ENCODE data around the gene MUC6. TPM values are rescaled to one million over a fixed set of nuclear protein-coding genes. Genes with fewer than 3 reads are reported as not detected.
A peak's percentile ranks its signal among the peaks of the same experiment; 100 is the strongest.

The MUC6 gene
- total and polyA plus RNA-seq, 4 donors: 1.3 to 2.2 TPM; not detected in 2

DNA sequence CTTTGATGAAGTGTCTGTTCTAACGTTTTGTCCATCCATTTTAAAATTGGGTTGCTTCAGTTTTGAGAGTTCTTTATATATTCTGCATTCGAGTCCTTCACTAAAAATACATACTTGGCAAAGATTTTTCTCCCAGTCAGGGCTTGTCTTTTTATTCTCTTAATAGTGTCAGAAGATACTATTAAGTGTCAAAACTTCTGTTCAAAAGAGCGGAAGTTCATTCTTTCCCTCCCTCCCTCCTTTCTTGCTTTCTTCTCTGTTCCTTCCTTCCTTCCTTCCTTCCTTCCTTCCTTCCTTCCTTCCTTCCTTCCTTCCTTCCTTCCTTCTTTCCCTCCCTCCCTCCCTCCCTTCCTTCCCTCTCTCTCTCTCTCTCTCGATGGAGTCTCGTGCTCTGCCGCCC is 7.6 kb upstream of the MUC6 start:
- no peak overlapping the region for H3K27ac ChIP-seq (ENCODE audit: low read depth, low read length)

DNA sequence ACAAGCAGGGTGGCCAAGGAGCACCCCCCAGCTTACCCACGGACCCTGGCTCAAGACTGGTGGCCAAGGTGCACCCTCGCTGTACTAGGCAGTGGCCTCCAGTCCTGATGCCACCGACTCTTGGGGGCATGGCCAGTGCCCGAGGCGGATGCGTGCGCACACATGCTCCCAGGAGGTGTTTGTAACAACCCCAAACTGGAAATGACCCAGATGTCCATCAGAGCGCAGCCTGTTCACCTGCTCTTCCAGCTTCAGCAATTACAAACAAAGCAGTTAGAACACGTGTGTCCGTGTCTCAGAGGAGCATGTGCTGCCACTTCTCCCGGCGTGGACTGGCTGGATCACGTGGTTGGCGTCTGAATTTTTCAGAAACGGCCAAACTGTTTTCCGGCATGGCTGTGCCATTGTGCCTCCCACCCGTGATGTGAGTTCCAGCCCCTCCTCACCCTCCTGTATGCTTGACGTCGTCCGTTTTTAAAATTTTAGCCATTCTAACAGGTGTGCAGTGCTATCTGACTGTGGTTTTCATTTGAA is 7.1 kb upstream of the MUC6 start:
- H3K27me3 ChIP-seq (ENCODE audit: control insufficient read depth, insufficient read depth, low read length): no peaks in the 10 kb centered on the region
- H3K4me3 ChIP-seq (ENCODE audit: low read depth, low read length): no peak overlapping the region
- peak in 1 of 6 donors; percentile 28 for DNase-seq (ENCODE audit: low read depth in 4 of 6, low spot score in 6 of 6)
- H3K4me1 ChIP-seq (ENCODE audit: control insufficient read depth, insufficient read depth, low read length): peaks cover 6% of the 10 kb centered on the region
- 85% methylated on average over 17 of the region's 20 CpGs for WGBS (ENCODE audit: insufficient coverage)
- H3K36me3 ChIP-seq (ENCODE audit: control insufficient read depth, insufficient read depth, low read length): peaks cover 2% of the 10 kb centered on the region
- H3K27ac ChIP-seq (ENCODE audit: low read depth, low read length): no peak overlapping the region
- no peaks in the 10 kb centered on the region for H3K9me3 ChIP-seq (ENCODE audit: control insufficient read depth, insufficient read depth, low read length)

More for the DNA sequence above, 7.6 kb upstream of the MUC6 start:
- WGBS (ENCODE audit: insufficient coverage): no CpG with 5 or more reads among the region's 6 CpGs
- Histone ChIP-seq H3K36me3 (ENCODE audit: control insufficient read depth, insufficient read depth, low read length) (peaks cover 2% of the 10 kb centered on the region), H3K4me3 (ENCODE audit: low read depth, low read length) (no peak overlapping the region), H3K27me3 (ENCODE audit: control insufficient read depth, insufficient read depth, low read length) (no peaks in the 10 kb centered on the region), H3K9me3 (ENCODE audit: control insufficient read depth, insufficient read depth, low read length) (no peaks in the 10 kb centered on the region), H3K4me1 (ENCODE audit: control insufficient read depth, insufficient read depth, low read length) (peaks cover 6% of the 10 kb centered on the region)
- DNase-seq (ENCODE audit: low read depth in 4 of 6, low spot score in 6 of 6): no peak

DNA sequence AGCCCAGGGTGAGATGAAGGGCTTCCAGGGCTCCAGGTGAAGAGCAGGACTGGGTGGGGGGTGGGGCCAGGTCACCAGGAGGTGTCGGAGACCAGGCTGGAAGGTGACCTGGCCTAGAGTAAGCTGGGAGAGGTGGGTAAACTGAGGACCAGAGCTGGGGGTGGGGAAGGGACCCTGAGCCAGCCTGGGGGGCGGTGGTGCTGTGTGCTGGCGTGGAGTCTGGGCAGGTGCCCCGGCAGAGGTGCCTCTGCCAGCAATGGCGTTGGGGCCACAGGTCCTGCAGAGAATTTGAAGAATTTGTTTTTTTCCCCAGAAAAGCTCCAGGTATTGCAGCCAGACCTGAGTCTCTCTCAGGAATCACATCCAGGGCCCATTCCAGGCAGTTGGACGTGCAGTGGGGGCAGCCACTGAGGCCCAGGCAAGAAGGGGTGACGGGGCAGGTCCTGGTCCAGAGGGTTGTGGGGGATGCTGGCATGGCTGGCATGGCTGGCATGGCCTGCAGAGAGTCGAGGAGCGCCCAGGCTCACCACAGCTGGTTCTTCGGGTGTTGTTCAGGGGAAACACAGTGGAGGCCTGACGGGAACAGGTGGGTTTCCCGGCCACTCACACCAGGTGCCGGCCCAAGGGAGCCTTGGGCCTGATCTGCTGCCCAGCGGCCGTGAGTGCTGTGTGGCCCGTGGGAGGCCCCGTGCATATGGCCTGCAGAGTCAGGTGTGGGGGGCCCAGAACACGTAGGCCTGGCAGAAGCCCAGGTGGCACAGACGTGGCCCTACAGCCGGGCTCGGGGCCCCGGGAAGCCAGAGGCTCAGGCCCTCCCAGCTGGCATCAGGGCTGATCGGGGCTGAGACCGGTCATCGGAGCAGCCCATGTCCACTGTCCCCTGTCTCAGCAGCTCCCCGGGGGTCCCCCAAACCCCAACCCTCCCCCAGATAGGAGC is 6.4 kb upstream of the MUC6 start:
- Histone ChIP-seq H3K27ac (ENCODE audit: low read depth, low read length) (no peak overlapping the region), H3K27me3 (ENCODE audit: control insufficient read depth, insufficient read depth, low read length) (no peaks in the 10 kb centered on the region), H3K36me3 (ENCODE audit: control insufficient read depth, insufficient read depth, low read length) (peaks cover 2% of the 10 kb centered on the region), H3K4me1 (ENCODE audit: control insufficient read depth, insufficient read depth, low read length) (peaks cover 6% of the 10 kb centered on the region), H3K4me3 (ENCODE audit: low read depth, low read length) (no peak overlapping the region), H3K9me3 (ENCODE audit: control insufficient read depth, insufficient read depth, low read length) (no peaks in the 10 kb centered on the region)
- 88% methylated on average over 26 of the region's 26 CpGs for WGBS (ENCODE audit: insufficient coverage)
- DNase-seq (ENCODE audit: low read depth in 4 of 6, low spot score in 6 of 6): no peak

DNA sequence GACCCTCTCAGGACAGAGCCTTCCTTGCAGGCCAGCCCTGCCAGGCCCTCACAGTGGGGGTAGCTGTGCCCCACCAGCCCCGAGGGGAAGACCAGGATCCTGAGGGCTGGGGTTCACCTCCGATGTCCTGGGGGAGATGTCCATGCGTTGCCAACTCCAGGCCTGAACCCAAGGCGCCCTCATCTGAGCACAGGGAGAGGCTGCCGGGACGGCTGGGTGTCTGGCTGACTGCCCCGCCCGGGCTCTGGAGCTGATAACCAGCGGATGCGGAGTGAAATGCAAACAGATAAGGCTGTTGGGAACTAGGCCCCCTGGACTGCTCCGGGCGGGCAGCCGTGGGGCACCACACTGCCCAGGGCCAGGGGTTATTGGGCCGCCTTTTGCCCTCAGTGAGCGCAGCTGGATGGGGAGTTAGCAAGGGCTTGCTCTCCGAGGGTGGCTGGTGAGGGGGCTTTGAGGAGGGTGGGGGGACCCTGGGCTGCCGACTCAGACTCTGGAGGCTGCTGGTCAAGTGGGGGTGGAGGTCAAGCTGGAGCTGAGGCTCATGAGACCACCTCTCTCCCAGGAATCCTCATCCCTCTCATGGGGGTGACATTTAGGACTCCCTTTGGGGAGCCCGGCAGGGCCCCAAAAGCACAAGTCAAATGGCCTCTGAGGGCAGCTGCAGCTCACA is 5.6 kb upstream of the MUC6 start:
- Histone ChIP-seq H3K27ac (ENCODE audit: low read depth, low read length) (no peak overlapping the region), H3K27me3 (ENCODE audit: control insufficient read depth, insufficient read depth, low read length) (no peaks in the 10 kb centered on the region), H3K9me3 (ENCODE audit: control insufficient read depth, insufficient read depth, low read length) (no peaks in the 10 kb centered on the region), H3K36me3 (ENCODE audit: control insufficient read depth, insufficient read depth, low read length) (peaks cover 2% of the 10 kb centered on the region), H3K4me3 (ENCODE audit: low read depth, low read length) (no peak overlapping the region), H3K4me1 (ENCODE audit: control insufficient read depth, insufficient read depth, low read length) (peaks cover 6% of the 10 kb centered on the region)
- 77% methylated on average over 16 of the region's 18 CpGs for WGBS (ENCODE audit: insufficient coverage)
- no peak for DNase-seq (ENCODE audit: low read depth in 4 of 6, low spot score in 6 of 6)

DNA sequence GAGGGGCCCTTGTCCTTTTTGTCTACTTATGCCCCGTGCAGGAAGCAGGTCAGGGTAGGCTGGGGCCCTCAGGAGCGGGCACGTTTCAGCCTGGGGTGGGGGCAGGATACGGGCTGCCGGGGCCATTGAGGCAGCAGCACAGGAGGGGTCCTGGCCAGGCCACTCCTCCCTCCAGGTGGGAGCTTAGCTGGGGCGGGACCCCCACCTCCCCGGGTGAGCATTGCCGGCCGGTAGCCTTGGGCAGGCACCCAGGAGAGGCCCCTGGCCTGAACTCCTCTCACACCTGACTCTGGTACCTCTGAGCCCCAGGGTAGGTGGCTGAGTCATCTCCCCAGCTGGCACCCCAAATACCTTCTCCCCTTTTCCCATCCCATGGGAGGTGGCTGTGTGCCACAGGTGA is 5.0 kb upstream of the MUC6 start:
- no peaks in the 10 kb centered on the region for H3K9me3 ChIP-seq (ENCODE audit: control insufficient read depth, insufficient read depth, low read length)
- no peak overlapping the region for H3K27ac ChIP-seq (ENCODE audit: low read depth, low read length)
- peaks cover 5% of the 10 kb centered on the region for H3K36me3 ChIP-seq (ENCODE audit: control insufficient read depth, insufficient read depth, low read length)
- DNase-seq (ENCODE audit: low read depth in 4 of 6, low spot score in 6 of 6): no peak
- no peak overlapping the region for H3K4me3 ChIP-seq (ENCODE audit: low read depth, low read length)
- 74% methylated on average over 9 of the region's 9 CpGs for WGBS (ENCODE audit: insufficient coverage)
- H3K4me1 ChIP-seq (ENCODE audit: control insufficient read depth, insufficient read depth, low read length): peaks cover 6% of the 10 kb centered on the region
- H3K27me3 ChIP-seq (ENCODE audit: control insufficient read depth, insufficient read depth, low read length): no peaks in the 10 kb centered on the region

DNA sequence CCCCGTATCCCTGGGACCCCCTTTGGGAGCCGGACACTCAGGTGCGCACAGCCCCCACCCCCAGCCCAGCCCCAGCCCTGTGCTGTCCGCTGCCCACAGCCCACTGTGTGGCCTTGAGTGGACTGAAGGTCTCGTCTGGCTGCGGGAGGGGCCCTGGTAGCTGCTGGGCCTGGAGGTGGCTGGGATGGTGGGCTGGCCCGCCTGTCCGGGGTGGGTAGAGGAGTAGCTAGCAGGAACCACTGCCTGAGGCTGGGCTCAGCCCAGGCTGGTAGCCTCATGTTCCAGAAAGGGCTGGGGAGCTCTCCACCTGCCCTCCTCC is 4.6 kb upstream of the MUC6 start:
- 80% methylated on average over 5 of the region's 8 CpGs for WGBS (ENCODE audit: insufficient coverage)
- Histone ChIP-seq H3K36me3 (ENCODE audit: control insufficient read depth, insufficient read depth, low read length) (peaks cover 5% of the 10 kb centered on the region), H3K27me3 (ENCODE audit: control insufficient read depth, insufficient read depth, low read length) (no peaks in the 10 kb centered on the region), H3K4me1 (ENCODE audit: control insufficient read depth, insufficient read depth, low read length) (peaks cover 6% of the 10 kb centered on the region), H3K4me3 (ENCODE audit: low read depth, low read length) (no peak overlapping the region), H3K27ac (ENCODE audit: low read depth, low read length) (no peak overlapping the region), H3K9me3 (ENCODE audit: control insufficient read depth, insufficient read depth, low read length) (no peaks in the 10 kb centered on the region)
- DNase-seq (ENCODE audit: low read depth in 4 of 6, low spot score in 6 of 6): no peak

DNA sequence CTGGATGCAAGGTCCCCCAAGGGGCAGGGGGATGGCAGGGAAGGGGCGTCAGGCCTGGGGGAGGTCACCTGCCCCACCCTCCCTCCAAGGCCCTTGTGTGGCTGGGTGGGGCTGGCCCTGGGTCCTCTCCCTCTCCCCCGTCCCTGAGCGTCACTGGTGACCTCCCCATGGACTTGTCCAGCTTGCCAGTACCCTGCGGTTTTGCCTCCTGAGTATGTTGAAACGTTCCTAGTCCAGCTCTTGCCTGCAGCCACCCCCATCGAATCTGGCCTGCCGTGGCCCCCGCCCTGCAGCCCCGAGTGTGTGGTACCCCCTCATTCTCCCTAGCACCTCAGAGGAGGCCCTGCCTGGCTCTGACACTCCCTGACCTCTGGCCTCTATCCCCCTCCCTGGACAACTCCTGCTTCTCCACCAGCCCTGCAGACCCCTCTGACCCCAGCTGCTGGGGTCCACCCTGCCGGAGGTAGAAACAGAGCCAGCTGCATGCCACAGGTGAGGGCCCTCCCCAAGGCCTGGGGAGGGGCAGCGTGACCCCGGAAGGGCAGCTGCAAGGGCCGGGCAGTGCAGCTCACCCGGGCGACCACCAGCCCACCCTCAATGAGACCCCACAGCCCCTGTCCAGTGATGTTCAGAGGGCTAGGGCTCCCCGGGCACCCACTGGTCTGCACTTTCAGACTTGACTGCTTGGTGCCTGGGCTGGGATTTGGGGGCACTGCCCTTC is 4.1 kb upstream of the MUC6 start:
- peaks cover 5% of the 10 kb centered on the region for H3K36me3 ChIP-seq (ENCODE audit: control insufficient read depth, insufficient read depth, low read length)
- no peaks in the 10 kb centered on the region for H3K9me3 ChIP-seq (ENCODE audit: control insufficient read depth, insufficient read depth, low read length)
- H3K27ac ChIP-seq (ENCODE audit: low read depth, low read length): no peak overlapping the region
- no peak for DNase-seq (ENCODE audit: low read depth in 4 of 6, low spot score in 6 of 6)
- H3K4me1 ChIP-seq (ENCODE audit: control insufficient read depth, insufficient read depth, low read length): peaks cover 6% of the 10 kb centered on the region
- H3K4me3 ChIP-seq (ENCODE audit: low read depth, low read length): no peak overlapping the region
- WGBS (ENCODE audit: insufficient coverage): 77% methylated on average over 15 of the region's 16 CpGs
- H3K27me3 ChIP-seq (ENCODE audit: control insufficient read depth, insufficient read depth, low read length): no peaks in the 10 kb centered on the region

DNA sequence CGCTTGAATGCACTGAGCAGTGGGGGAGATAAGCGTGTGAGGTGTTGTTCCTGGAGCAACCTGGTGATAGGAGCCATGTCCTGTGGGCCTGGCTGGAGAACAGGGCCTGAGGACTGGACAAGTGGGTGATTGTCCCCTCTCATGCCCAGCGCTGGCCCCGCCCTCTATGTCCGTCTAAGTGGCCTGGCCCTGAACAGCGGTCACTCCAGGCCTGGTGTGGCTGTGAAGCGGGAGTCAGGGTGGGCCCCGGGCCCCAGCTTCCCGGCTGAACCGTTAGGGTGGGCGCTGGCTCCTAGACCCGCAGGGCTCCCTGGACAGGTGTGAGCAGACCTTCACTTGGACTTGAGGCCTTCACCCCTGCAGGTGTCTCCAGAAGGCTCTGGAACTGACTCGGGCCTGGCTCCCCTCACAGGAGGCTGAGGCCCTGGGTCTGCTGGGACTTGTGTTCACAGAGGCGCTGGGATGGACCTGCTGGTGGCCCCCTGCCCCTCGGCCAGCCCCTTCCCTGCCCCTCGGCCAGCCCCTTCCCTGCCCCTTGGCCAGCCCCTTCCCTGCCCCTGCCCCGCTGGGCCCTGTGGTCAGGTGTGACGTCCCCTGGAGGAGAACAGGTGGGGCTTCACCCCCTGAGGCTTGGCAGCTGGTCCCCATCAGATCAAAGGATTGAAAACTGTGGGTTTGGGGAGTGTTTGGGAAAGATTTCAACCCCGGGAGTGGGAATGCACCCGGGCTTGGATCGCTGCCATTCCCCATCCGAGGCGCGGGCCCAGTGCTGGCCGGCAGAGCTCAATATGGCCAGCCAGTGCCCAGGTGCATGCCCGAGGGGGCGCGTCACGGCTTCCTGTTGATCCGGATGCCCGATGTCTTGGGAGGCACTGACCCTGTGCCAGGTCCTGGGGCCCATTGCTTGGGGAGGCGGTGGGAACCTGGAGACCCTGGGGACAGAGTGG is 3.2 kb upstream of the MUC6 start:
- no peaks in the 10 kb centered on the region for H3K9me3 ChIP-seq (ENCODE audit: control insufficient read depth, insufficient read depth, low read length)
- no peak overlapping the region for H3K4me3 ChIP-seq (ENCODE audit: low read depth, low read length)
- H3K27ac ChIP-seq (ENCODE audit: low read depth, low read length): no peak overlapping the region
- H3K4me1 ChIP-seq (ENCODE audit: control insufficient read depth, insufficient read depth, low read length): peaks cover 6% of the 10 kb centered on the region
- 77% methylated on average over 30 of the region's 32 CpGs for WGBS (ENCODE audit: insufficient coverage)
- H3K36me3 ChIP-seq (ENCODE audit: control insufficient read depth, insufficient read depth, low read length): peaks cover 5% of the 10 kb centered on the region
- H3K27me3 ChIP-seq (ENCODE audit: control insufficient read depth, insufficient read depth, low read length): no peaks in the 10 kb centered on the region
- no peak for DNase-seq (ENCODE audit: low read depth in 4 of 6, low spot score in 6 of 6)

DNA sequence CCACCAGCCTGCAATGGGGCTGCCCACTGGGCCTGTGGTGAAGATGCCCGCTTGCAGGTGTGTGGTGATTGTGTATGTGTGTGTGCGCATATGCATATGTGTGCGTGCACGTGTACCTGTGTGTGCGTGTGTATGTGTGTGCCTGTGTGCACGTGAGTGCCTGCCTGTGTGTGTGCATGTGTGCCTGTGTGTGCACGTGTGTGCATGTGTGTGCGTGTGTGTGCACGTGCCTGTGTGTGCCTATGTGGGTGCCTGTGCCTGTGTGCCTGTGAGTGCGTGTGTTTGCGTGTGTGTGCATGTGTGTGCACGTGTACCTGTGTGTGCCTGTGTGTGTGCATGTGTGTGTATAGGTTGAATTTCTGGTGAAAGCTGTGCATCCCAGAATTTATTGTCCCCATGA is 2.4 kb upstream of the MUC6 start:
- DNase-seq (ENCODE audit: low read depth in 4 of 6, low spot score in 6 of 6): no peak
- Histone ChIP-seq H3K27ac (ENCODE audit: low read depth, low read length) (no peak overlapping the region), H3K4me3 (ENCODE audit: low read depth, low read length) (no peak overlapping the region), H3K27me3 (ENCODE audit: control insufficient read depth, insufficient read depth, low read length) (no peaks in the 10 kb centered on the region), H3K9me3 (ENCODE audit: control insufficient read depth, insufficient read depth, low read length) (no peaks in the 10 kb centered on the region), H3K36me3 (ENCODE audit: control insufficient read depth, insufficient read depth, low read length) (peaks cover 5% of the 10 kb centered on the region), H3K4me1 (ENCODE audit: control insufficient read depth, insufficient read depth, low read length) (peaks cover 6% of the 10 kb centered on the region)
- WGBS (ENCODE audit: insufficient coverage): 97% methylated on average over 12 of the region's 12 CpGs
